GM13976 (cell line): Measurements from ENCODE around the gene AUTS2.

Experiments
- DNase-seq: peaks from one replicate; pipeline ENCODE4 v3.0.0; 2012; ENCODE audit warnings: low spot score
- in situ Hi-C: fragments of 300-500 bp; cut with MboI; formaldehyde crosslinking; loops from one replicate; pipeline ENCODE4 v1.12.0; 2022; ENCODE audit warnings: low sequenced_read_pairs, mixed read lengths, inconsistent platforms; ENCODE audit not compliant: unreplicated experiment
- TF ChIP-seq, protein P1 (sequence below): IDR thresholded peaks from 2 replicates; pipeline ENCODE4 v1.5.1; 2012; ENCODE audit warnings: borderline replicate concordance, mild to moderate bottlenecking; ENCODE audit not compliant: insufficient read depth; ENCODE audit errors: extremely low read depth, missing control alignments, control extremely low read depth

AUTS2 gene

DNA sequence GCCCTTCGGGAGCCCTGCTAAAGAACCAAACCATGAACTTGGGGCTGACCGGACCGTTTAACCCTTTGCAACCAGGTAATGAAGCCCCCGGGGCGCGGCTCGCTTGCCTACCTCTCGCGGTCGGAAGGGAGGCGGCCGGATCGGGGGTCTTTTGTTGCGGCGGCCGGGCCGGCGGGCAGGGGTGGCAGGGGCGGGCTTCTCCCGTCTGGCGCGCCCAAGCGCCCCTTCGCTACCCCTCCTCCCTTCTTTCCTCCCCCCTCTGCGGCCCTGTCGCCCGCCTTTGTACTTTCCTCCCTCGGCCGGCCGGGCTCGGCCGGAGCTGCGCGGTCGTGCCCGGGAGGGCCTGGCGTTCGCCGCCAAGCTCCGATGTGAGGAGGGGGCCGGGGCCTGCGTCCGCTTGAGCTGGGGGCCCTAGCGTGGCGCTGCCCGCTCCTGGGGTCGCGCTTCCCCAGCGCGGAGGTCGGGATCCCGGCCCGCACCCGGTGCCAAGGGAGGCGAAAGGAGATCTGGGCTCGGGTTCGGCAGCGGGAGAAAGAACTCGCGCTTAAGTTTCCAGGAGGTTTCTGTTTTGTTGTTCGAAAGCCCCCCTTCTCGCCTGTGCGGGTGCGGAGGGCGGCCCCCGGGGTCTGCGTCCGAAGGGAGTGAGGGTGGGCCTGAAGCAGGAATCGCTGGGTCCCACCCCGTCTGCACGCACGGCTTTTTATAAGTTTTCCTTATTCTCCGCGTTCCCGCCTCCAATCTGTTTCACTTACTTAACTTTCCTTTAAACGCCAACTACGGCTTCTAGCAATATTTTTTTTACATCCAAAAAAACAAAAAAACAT is 1096.9 kb downstream of the AUTS2 start:
- TF ChIP-seq, protein P1, sequence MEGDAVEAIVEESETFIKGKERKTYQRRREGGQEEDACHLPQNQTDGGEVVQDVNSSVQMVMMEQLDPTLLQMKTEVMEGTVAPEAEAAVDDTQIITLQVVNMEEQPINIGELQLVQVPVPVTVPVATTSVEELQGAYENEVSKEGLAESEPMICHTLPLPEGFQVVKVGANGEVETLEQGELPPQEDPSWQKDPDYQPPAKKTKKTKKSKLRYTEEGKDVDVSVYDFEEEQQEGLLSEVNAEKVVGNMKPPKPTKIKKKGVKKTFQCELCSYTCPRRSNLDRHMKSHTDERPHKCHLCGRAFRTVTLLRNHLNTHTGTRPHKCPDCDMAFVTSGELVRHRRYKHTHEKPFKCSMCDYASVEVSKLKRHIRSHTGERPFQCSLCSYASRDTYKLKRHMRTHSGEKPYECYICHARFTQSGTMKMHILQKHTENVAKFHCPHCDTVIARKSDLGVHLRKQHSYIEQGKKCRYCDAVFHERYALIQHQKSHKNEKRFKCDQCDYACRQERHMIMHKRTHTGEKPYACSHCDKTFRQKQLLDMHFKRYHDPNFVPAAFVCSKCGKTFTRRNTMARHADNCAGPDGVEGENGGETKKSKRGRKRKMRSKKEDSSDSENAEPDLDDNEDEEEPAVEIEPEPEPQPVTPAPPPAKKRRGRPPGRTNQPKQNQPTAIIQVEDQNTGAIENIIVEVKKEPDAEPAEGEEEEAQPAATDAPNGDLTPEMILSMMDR: no peak
- DNase-seq: peak; percentile 52
- in situ Hi-C loops: no loop called here

DNA sequence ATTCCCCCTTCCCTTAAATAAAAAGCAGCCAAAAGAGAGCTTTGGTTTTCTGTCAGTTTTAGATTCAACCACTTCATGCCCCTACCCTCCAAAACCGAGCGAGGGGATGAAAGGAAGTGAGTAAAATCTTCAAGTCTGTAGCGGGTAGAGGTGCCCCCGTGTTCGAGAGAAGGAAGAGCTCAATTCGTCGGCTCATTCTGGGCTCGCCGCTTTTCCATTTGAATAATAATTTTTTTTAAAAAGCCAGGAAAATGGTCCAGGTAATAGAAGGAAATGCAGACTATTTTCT is 1097.5 kb downstream of the AUTS2 start:
- TF ChIP-seq, protein P1: no peak
- no peak for DNase-seq
- in situ Hi-C loops: no loop called here

DNA sequence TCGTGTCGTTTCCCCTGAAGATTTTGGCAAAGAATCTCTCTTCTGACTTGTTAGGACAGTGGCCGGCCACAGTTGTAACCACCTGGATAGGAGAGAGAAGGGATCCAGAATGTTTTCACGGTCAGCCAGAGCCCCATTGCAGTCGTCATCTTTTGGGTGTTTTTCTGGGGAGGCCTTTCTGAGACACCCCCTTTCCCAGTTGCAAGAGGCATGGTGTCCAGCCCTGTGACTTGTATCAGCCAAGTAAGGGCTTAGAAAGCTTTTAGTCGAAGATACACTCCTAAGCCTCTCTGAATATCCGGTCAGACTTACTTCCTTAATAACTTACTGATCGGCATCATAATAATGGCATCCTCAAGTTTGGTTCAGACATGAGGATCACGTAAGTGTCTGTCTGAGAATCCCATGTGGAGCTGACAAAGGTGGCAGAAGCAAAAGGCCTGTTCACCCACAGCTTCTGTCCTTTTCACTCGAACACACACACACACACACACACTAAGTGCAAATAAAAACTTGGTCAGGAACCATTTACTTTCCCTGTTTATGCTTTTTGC is 1098.0 kb downstream of the AUTS2 start:
- TF ChIP-seq, protein P1: no peak
- DNase-seq: no peak
- in situ Hi-C loops: no loop called here

DNA sequence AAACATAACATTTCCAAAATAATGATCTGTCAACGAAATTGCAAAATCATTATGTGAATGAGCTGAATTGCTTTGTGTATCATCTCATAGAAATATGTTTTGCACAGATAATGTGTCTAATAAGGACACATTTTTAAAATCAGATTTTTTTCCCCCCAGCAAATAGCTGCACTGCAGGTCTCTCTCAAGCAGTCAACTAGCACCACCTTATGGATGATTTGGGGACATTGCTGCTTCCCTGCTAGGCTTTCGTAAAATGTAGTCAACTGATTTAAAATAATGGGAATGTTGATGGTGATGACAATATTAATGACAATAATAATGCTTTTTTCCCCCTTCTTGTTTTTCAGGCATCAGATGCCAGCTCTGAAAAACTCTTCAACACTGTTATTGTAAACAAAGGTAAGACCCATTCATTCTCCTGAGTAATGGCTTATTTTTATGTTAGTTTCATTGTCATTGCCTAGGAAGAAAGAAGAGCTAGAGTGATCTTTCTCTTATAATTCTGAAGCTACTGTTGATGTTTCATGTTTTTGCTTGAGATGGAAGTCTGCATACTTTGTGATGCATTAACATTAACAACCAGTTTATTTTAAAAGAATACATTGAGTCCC is 1100.1 kb downstream of the AUTS2 start:
- peak; percentile 64 for DNase-seq
- in situ Hi-C loops: no loop called here
- TF ChIP-seq, protein P1: peak; percentile 60

DNA sequence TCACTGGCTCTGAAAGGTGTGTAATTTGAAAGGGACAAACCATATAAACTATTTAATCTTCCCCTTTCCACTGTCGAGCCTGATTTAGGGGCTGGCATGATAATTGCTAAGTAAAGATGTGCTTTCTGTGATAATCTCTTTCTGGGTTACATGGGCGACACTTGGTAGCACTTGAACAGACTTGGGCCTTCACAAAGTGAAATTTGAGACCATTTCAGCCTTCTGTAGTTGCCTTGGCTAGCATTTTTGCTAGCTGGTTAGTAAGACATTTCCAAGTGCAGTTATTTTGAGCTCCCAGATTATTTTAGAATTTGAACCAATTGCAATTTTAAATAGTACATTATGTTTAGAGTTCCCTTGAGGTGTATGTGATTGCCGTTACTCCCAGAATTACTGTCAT is 1101.0 kb downstream of the AUTS2 start:
- in situ Hi-C loops: no loop called here
- DNase-seq: no peak
- TF ChIP-seq, protein P1: no peak

DNA sequence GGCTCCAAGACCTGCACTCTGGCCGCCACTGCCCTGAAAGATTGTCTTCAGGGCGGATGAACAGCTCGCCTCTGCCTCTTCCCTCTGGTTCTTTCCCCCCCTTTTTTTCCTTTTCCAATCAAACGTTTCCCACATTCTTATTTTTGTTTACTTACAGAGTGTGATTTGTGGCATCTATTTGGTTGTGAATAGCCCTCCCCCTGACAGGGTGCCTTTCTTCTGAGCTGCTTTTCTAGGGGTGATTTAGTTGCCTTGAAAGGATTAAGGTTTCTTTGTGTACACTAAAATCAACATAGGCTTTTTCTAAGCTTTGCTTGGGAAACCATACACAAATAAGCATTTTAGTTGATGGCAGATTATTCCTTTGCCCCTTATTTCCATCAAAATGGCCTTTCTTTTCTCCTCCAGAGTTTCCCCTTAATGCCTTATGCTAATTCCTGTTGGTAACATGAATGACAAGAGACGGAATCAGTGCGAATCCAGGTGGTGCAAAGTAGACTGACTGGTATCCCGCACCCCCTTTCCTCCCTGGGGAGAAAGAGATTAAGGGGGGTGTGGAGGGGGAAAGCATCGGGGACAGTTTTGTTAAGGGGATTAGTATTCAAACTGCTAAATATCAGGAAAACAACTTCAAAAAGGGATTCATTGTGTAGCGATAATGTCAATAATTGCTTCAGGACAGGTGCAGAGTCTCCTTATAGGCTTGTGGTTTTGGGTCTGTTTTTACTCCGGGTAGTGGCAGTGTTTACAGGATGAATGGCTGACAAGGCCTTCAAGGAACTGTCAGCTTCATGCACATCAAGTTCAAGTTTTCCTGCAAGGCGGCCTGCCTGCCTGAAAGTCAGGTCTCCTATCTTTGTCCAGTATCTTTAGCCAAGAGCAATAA is 1102.0 kb downstream of the AUTS2 start:
- TF ChIP-seq, protein P1: no peak
- no peak for DNase-seq
- in situ Hi-C loops: no loop called here
